Peyer's patch (tissue), 4 donors: ENCODE results near the gene TBCD. TPM values are rescaled to one million over a fixed set of nuclear protein-coding genes. Genes with fewer than 3 reads are reported as not detected.

Experiments
- DNase-seq, 3 donors: peaks; one replicate each; pipeline ENCODE4 v3.0.0-alpha.2; 2017 to 2019
- H3K27ac ChIP-seq, 4 donors: fragments of 200-600 bp; sonication (generic); one replicate each; pipeline ENCODE4 v1.5.1; 2016 to 2019
- H3K27me3 ChIP-seq, 2 donors: fragments of 200-600 bp; sonication (generic); one replicate each; pipeline ENCODE4 v1.5.1; 2019
- H3K36me3 ChIP-seq, 3 donors: fragments of 200-600 bp; sonication (generic); one replicate each; pipeline ENCODE4 v1.5.1; 2016 to 2019
- H3K4me1 ChIP-seq, 4 donors: fragments of 200-600 bp; sonication (generic); one replicate each; pipeline ENCODE4 v1.5.1; 2016 to 2019
- H3K4me3 ChIP-seq, 4 donors: fragments of 200-600 bp; sonication (generic); 1 replicate in 3 of 4; 2 replicates in 1 of 4; pipeline ENCODE4 v1.5.1; 2016 to 2019; ENCODE audit warnings: mild to moderate bottlenecking in 1 of 4
- H3K9me3 ChIP-seq, 4 donors: fragments of 200-600 bp; sonication (generic); one replicate each; pipeline ENCODE4 v1.5.1; 2016 to 2019; ENCODE audit warnings: mild to moderate bottlenecking in 1 of 4
- POLR2A ChIP-seq, 2 donors: fragments of 450-650 bp; IDR thresholded peaks; one replicate each; pipeline ENCODE4 v1.5.1; 2017; ENCODE audit warnings: antibody characterized with exemption in 2 of 2, mild to moderate bottlenecking in 2 of 2, moderate library complexity in 2 of 2
- total RNA-seq, 4 donors: library from RNA; depleted of rRNA; stranded (reverse); fragments of >200 nt; gene quantifications; one replicate each; pipeline ENCODE4 v1.1.0, GENCODE V29; 2016
- TF ChIP-seq, protein P1 (sequence below), 6 experiments: fragments of 450-650 bp in 4 of 6; fragments of 200-600 bp in 2 of 6; sonication (generic) in 1 of 6; IDR thresholded peaks; one replicate each; pipeline ENCODE4 v1.5.1; 2017 to 2019; ENCODE audit warnings: antibody characterized with exemption in 6 of 6, mild to moderate bottlenecking in 3 of 6, moderate library complexity in 1 of 6

TBCD gene
- total RNA-seq, 4 donors from 2014 or later = 58.7 to 130 (median 74.8) TPM

DNA sequence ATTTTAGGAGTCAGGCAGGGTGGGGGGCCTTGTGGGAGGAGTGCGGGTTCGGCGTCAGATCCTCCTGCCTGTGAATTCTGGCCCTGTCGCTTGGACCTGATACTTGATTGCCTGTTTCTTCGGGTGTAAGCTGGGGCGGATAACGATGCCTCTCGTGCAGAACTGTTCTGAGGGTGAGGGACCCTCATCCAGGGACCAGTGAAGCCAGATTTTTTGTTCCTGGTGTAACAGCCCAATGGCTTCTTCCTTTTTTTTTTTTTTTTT, 1.3 kb downstream of the TBCD start:
- Histone ChIP-seq H3K4me1 (peaks cover 0 to 22% (median 9%) of the 10 kb centered on the region in 4 donors), H3K4me3 (peak overlapping the region in 2 of 4 donors; percentile 86 to 89), H3K27me3 (no peaks in the 10 kb centered on the region), H3K27ac (no peak overlapping the region), H3K9me3 (no peaks in the 10 kb centered on the region), H3K36me3 (no peaks in the 10 kb centered on the region)
- no peak for DNase-seq
- TF ChIP-seq, protein P1, sequence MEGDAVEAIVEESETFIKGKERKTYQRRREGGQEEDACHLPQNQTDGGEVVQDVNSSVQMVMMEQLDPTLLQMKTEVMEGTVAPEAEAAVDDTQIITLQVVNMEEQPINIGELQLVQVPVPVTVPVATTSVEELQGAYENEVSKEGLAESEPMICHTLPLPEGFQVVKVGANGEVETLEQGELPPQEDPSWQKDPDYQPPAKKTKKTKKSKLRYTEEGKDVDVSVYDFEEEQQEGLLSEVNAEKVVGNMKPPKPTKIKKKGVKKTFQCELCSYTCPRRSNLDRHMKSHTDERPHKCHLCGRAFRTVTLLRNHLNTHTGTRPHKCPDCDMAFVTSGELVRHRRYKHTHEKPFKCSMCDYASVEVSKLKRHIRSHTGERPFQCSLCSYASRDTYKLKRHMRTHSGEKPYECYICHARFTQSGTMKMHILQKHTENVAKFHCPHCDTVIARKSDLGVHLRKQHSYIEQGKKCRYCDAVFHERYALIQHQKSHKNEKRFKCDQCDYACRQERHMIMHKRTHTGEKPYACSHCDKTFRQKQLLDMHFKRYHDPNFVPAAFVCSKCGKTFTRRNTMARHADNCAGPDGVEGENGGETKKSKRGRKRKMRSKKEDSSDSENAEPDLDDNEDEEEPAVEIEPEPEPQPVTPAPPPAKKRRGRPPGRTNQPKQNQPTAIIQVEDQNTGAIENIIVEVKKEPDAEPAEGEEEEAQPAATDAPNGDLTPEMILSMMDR (IDR thresholded peaks at IDR 0.05) = no peak
- no peak for TF ChIP-seq POLR2A (IDR thresholded peaks at IDR 0.05)

GRCh38 chr17:82754297-82755208, 2.7 kb downstream of the TBCD start:
- Histone ChIP-seq H3K9me3 (no peaks in the 10 kb centered on the region), H3K27me3 (no peaks in the 10 kb centered on the region), H3K36me3 (no peaks in the 10 kb centered on the region), H3K27ac (no peak overlapping the region), H3K4me1 (peaks cover 0 to 22% (median 9%) of the 10 kb centered on the region in 4 donors), H3K4me3 (no peak overlapping the region)
- no peak for TF ChIP-seq POLR2A (IDR thresholded peaks at IDR 0.05)
- TF ChIP-seq, protein P1 (IDR thresholded peaks at IDR 0.05) = no peak
- no peak for DNase-seq

DNA sequence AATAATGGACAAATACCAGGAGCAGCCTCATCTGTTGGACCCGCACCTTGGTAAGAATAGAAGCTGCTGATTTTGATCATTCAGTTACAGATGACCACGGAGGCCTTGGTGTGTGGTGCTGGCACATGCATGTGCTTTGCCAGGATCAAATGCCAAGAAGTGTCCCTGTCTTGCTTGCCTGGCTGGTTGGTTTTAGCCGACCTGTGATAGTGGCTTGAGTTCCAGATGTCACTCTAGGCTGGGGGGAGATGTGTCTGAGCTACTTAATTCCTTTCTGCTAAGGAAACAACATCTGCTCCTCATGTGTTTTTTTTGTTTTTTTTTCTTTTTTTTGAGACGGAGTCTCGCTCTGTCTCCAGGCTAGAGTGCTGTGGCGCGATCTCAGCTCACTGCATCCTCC, 4.3 kb downstream of the TBCD start:
- Histone ChIP-seq H3K27me3 (no peaks in the 10 kb centered on the region), H3K36me3 (no peaks in the 10 kb centered on the region), H3K4me3 (no peak overlapping the region), H3K27ac (no peak overlapping the region), H3K4me1 (peaks cover 0 to 22% (median 9%) of the 10 kb centered on the region in 4 donors), H3K9me3 (no peaks in the 10 kb centered on the region)
- TF ChIP-seq, protein P1 (IDR thresholded peaks at IDR 0.05) = no peak
- no peak for TF ChIP-seq POLR2A (IDR thresholded peaks at IDR 0.05)
- no peak for DNase-seq

GRCh38 chr17:82765371-82765770, 13.5 kb downstream of the TBCD start:
- no peak for TF ChIP-seq POLR2A (IDR thresholded peaks at IDR 0.05)
- TF ChIP-seq, protein P1 (IDR thresholded peaks at IDR 0.05) = no peak
- Histone ChIP-seq H3K27me3 (no peaks in the 10 kb centered on the region), H3K9me3 (no peaks in the 10 kb centered on the region), H3K36me3 (peaks cover 0 to 25% (median 0%) of the 10 kb centered on the region in 3 donors), H3K4me1 (no peaks in the 10 kb centered on the region), H3K4me3 (no peak overlapping the region), H3K27ac (no peak overlapping the region)
- DNase-seq = peak in 1 of 3 donors; percentile 26

GRCh38 chr17:82767041-82767754, 15.3 kb downstream of the TBCD start:
- TF ChIP-seq, protein P1 (IDR thresholded peaks at IDR 0.05) = peak in 5 of 6 experiments; percentile 9 to 68 (median 57)
- no peak for TF ChIP-seq POLR2A (IDR thresholded peaks at IDR 0.05)
- no peak overlapping the region for H3K27ac ChIP-seq
- no peaks in the 10 kb centered on the region for H3K27me3 ChIP-seq
- DNase-seq = peak in 2 of 3 donors; percentile 44 to 82
- no peaks in the 10 kb centered on the region for H3K9me3 ChIP-seq
- H3K4me1 ChIP-seq = no peaks in the 10 kb centered on the region
- H3K36me3 ChIP-seq = peaks cover 0 to 25% (median 0%) of the 10 kb centered on the region in 3 donors
- H3K4me3 ChIP-seq = no peak overlapping the region
